Left renal cortex interstitium (tissue), 4 donors: ENCODE measurements around the gene PCGF3. TPM values are rescaled to one million over a fixed set of nuclear protein-coding genes. Genes with fewer than 3 reads are reported as not detected.
"Not testable (repeated sequence)": the region's sequence is repeated elsewhere in the genome, so short reads cannot be mapped to it uniquely, and the experiment has no call there.

ENCODE experiments used
- DNase-seq, 4 donors: peaks; one replicate each; pipeline ENCODE4 v3.0.0-alpha.2; 2013; ENCODE audit warnings: low read depth in 4 of 4, low spot score in 2 of 4, missing footprints in 1 of 4
- polyA plus RNA-seq, 4 donors: library from polyadenylated mRNA; unstranded; fragments of 120-200 nt; gene quantifications; one replicate each; pipeline ENCODE4 v1.2.1, GENCODE V29; 2013; ENCODE audit not compliant: insufficient read length in 4 of 4

PCGF3 gene
- polyA plus RNA-seq, 4 donors, result 56.8 to 102 (median 81.9) TPM

DNA sequence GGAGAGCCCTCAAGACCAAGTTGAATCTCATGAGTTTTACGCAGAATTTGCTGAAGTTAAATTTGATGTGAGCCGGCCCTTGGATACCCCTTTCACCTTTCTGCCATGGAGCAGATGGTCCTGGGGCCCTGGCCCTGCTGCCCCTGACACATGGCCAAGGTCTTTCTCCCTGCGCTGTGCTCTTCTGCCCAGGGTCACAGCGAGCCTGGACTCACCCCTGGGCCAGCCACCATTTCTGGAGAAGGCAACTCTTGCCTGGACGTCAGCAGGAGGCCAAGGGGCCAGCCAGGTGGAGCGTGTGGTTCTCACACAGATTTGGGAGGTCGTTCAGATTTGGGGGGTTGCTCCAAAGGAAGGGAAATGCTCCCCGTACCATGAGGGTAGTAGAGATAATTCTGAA is 30.0 kb downstream of the PCGF3 start:
- no peak for DNase-seq

DNA sequence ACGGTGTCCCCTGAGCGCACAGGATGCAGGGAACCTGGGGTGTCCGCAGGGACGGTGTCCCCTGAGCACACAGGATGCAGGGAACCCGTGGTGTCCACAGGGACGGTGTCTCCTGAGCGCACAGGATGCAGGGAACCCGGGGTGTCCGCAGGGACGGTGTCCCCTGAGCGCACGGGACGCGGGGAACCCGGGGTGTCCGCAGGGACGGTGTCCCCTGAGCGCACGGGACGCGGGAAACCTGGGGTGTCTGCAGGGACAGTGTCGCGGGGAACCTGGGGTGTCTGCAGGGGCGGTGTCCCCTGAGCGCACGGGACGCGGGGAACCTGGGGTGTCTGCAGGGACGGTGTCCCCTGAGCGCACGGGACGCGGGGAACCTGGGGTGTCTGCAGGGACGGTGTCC is 30.9 kb downstream of the PCGF3 start:
- DNase-seq, result not testable (repeated sequence)

DNA sequence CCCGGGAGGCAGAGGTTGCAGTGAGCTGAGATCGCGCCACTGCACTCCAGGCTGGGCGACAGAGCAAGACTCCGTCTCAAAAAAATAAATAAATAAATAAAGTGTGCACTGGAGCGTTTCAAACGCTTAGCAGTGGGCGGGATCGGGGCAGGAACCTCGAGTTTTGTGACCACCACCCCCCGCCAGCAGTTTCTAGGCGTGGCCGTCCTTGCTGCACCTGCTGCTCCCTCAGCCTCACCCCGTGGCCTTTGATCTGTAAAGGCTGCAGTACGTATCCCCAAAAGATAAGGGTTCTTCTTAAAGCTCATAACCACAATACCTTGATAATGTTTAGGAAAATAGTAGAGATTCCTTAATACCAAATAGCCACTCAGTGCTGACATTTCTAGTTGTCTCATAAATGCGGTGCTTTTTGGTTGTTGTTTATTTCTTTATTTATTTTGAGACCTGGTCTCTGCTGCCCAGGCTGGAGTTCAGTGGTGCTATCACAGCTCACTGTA is 33.2 kb downstream of the PCGF3 start:
- no peak for DNase-seq

DNA sequence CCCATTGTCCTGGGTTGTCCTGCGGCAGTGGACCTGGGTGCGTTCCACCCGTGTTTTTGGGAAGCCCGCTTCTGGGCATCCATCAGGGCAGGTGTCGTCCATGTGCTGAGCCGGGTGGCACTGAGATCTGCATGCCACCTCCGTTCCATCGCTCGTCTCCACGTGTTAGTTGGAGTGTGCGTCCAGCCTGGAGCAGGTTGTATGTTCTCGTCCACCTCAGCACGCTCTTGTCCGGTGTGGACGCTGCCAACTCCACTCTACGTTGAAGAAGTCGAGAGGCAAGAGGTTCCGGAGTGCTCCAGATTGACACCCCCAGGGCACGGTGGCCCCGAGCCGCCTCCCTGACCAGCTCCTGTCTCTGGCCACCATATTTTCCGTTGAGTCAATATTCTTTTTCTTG is 33.9 kb downstream of the PCGF3 start:
- DNase-seq, result no peak

DNA sequence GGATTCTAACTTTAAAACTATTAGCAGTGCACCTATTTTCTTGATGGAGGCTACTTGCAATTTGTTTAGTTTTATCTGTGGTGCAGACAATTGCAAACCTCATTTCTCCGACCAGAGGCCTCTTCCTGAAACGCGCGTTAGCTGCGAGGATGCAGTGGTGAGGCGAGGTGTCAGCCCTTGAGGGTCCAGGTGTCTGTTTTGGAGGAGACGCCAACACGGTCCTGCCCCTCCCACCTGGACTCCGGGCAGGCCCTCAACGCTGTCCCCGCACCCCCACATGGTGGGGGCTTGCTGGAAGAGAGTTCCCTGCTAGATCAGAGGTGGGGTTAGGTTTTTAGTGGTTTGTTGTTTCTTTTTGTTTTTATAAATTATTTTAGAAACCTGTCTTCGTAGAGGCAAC is 34.4 kb downstream of the PCGF3 start:
- no peak for DNase-seq

DNA sequence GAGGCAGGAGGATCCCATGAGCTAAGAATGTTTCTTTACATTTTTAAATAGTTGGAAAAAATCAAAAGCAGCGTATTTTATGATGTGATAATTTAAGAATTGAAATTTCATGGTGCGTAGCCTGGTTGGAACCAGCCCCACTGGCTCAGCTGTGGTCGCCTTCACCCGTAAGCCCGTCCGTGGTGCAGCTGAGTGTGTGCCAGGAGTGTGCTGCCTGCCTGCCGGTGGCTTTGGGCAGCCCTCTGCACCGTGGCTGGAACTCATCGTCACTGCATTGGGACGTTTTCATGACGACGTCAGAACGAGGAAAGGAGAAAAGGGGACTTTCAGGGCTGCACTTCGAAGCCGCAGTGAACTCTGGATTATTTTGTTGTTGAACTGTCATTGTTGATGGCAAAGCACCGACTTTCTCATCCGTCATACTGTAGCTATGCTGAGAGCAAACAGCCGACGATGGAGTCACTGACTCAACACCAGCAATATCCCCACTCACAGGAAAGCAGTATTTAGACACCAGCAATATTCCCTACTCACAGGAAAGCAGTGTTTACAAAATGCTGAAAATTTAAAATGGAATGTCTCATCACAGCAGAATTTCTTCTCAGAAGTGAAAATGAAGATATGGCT is 35.1 kb downstream of the PCGF3 start:
- no peak for DNase-seq

DNA sequence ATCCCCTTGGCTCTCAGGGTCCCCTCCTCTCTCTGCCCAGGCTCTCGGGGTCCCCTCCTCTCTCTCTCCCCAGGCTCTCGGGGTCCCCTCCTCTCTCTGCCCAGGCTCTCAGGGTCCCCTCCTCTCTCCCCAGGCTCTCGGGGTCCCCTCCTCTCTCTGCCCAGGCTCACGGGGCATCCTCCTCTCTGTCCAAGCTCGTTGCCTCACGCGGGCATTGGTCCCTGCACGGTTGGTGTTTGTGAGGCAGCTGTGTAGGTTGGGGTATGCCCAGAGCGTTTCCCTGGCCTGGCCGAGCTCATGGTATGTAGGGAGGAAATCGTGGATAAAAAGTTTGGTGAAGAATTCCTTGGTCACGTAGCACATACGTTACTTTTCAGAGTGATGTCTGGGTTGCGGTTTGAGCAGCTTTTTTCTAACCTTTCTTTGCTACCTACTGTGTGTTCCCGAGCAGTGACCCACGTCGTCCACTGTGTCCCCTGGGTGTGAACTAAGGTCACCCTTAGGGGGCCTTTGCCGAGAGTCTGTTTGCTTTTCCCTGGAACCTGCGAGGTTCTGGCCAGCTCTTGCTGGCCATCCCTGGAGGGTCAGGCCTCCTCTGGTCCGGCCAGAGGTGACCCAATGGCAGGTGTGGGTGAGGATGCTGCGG is 36.6 kb downstream of the PCGF3 start:
- no peak for DNase-seq

DNA sequence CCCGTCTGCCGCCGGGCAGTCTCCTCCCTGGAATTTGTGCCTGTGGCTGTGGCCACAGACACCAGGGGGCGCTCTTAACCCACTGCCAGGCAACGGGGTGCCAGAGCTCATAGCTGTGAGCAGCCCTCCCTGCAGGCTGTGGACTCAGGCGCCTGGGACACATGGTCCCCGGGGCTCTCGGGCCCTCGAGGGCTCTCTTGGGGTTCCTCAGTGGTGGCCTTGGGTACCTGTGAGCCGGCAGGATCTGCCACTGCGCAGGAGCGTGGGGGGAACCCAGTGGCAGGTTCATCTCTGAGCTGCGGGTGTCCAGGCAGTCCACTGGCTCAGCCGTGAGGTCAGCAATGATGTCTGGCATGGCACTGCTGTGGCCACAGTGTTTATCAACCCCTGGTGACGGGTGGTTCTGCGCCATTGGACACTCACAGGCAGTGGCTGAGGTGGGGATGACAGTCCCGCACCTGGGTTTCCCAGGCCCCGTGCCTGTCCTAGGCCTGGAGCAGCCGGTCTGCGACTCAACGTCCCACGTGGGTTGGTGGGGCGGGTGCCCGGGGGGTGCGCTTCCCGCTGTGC is 37.2 kb downstream of the PCGF3 start:
- no peak for DNase-seq

DNA sequence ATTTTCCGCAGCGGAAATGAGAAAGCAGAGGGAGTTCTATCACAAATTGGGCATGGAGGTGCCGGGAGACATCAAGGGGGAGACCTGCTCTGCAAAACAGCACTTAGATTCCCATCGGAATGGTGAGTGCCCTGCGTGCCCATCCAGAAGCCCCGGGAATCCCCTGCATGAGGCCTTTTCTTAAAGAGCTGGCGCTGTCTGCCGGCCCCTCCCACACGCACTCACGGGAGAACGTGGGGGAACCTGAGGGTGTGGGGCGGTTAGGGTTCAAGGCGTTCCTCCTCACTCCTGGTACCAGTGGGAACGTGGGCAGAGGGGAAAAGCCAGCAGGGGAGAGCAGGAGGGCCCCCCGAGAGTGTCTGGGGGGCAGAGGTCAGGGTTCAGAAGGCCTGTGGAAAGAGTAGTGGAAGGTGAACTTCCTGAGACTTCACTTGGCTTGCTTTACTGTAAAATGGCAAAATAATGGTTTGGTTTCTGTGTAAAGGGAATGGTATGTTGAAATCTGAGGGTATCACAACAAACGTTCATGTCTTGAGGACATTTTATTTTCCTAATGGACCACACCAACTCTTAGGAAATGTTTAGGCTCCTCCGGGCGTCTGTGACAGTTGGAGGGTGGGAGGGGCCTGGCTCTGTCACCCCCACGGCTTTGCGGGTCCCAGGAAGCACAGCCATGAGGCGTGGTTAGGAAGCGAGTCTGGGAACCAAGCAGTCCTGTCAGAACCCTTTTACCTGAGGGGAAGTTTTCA is 38.0 kb downstream of the PCGF3 start:
- no peak for DNase-seq

DNA sequence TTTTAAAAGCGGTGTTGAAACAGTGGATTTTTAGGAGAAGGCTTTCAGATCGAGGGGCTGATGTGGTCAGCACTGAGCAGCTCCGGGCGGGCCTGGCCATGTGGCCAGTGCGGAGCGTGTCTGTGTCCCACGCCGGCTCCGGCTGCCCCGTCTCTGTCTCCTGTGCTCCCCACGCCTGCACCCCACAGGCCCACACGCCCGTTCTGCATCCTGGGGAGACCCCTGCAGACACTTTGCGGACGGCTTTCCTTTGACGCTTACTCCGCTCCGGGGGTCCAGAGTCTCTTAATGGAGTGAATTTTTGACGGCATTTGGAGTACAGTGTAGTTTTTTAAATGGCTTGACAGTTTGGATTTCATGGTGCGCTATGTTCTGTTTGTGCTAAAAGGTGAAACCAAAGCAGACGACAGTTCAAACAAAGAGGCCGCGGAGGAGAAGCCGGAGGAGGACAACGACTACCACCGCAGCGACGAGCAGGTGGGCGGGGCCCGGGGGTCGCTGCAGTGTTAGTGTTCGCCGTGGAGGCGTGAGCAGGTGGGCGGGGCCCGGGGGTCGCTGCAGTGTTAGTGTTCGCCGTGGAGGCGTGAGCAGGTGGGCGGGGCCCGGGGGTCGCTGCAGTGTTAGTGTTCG is 38.7 kb downstream of the PCGF3 start:
- no peak for DNase-seq

DNA sequence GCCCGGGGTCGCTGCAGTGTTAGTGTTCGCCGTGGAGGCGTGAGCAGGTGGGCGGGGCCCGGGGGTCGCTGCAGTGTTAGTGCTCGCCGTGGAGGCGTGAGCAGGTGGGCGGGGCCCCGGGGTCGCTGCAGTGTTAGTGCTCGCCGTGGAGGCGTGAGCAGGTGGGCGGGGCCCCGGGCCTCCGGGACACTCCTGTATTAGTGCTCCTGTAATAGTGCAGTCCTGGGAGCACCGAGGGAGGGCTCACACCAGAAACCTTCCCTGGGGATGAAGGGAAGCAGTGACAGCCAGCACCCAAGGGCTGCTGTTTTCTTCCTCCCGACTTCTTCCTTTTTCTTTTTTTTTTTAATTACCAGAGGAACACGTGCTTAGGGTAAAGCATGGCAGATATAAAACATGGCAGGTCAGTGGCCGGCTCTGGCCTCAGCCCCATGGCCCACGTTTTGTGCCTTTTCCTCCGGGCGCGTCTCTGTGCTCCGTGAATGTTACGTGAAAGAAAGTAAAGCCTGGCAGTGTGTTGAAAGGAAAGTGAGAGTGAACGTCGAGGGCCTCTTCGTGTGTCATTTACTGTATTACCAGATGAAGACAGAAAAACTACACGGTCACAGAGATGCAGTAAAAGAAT is 42.0 kb downstream of the PCGF3 start:
- DNase-seq, result no peak

DNA sequence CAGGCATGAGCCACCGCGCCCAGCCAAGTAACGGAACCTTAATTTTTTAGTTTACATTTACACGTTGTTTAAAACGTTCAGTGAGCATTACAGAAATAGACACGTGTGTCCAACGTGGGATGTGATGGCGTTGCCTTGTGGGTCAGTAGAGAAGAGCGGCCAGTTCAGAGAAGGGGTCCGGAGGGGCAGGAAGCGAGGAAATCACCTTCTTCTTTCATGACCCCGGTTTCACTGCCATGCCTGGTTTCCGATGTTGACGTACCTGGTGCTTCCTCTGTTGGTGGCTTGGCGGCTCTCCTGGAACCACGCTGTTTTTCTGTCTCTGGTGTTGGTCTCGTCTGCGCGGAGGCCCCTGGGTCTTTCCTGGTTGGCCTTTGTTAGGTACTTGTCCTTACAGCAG is 42.8 kb downstream of the PCGF3 start:
- no peak for DNase-seq

DNA sequence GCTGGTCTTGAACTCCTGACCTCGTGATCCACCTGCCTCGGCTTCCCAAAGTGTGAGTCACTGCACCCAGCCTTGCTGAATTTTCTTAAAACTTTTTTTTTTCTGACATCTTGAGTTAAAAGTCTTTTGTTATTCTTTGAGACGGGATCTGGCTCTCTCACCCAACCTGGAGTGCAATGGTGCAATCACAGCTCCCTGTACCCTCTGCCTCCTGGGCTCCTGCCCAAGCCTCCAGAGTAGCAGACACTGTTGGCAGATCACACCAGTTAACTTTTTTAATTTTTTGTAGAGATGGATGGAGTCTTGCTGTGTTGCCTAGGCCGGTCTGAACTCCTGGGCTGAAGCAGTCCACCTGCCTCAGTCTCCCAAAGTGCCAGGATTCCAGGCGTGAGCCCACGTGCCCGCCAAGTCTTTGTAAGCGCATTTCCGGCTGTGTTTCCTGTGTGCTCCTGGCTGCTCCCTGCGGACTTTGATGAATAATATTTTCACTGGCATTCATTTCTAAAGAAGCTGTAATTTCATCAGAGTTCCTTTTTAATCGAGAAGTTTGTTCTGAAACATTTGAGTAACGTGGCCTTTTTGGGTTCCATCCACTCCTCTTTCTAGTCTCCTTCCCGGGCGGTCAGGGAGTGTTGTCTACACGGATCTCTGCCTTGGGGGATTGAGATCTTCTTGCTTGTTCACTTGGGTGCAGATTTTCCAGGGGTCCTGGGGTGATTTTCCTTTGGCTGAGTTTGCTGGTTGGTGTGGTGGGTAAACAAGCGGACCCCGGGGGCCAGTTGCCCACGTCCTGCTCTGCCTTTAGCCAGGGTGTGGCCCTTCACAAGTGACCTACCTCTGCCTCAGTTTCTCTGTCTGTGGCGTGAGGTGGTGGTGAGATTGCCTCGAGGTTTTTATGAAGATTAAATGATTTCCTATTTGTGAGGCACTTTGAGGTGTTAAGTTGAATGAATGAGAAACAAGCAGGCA is 44.4 kb downstream of the PCGF3 start:
- no peak for DNase-seq

DNA sequence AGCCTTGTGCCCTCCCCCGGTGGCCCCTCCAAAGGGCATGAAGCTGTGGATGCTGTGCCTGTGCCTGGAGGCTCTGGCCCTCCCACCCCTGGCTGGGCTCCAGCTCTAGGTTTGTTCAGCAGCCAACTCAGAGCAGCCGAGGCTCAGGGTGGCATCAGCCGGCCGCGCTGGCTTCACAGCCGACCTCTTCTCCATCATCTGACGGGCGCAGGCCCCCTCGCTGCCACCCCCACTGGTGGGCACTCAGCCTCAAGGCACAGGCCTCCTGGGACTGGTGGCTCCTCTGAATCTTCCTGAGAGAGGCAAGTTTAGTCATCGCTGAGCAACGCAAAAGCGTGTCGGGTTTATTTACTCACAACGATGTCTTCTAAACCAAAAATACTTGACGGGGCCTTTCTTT is 46.0 kb downstream of the PCGF3 start:
- no peak for DNase-seq

DNA sequence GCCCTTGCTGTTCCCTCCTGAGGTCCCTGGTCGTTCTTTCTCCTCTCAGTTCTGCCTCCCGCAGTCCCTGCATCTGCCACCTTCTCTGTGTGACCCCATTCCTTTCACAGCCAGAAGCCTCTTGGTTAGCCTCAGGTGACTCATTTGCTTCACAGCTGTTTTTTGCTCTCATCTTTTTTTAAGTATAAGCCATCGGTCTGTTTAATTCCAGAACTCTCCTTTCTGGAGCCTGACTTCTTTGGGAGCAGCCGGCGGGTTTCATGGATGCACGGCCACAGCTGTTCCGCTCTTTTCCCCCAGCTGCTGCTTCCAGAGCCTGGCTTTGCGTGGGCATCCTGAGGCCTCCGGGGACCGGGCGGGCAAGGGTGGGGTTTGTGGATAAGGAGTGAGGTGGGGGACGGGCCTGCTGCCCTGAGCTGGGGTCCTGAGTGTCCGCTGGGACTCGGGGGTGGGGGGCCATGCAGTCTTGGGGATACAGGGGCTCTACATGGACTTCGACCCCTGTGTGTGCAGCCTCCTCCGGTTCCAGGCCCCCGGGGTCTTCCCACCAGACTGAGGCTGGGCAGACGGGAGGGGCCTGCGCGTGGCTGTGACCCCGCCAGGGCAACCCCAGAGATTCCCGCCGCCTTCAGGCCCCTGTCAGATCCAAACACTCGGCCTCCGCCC is 46.7 kb downstream of the PCGF3 start:
- DNase-seq, result no peak

DNA sequence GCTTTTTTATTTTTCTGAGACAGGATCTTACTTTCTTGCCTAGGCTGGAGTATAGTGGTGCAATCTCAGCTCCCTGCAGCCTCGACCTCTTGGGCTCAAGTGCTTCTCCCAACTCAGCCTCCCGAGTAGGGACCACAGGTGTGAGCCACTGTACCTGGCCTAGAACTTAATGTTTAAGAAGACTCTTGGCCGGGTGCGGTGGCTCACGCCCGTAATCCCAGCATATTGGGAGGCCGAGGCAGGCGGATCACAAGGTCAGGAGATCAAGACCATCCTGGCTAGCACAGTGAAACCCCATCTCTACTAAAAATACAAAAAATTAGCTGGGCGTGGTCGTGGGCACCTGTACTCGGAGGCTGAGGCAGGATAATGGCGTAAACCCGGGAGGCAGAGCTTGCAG is 47.6 kb downstream of the PCGF3 start:
- DNase-seq, result not testable (repeated sequence)

DNA sequence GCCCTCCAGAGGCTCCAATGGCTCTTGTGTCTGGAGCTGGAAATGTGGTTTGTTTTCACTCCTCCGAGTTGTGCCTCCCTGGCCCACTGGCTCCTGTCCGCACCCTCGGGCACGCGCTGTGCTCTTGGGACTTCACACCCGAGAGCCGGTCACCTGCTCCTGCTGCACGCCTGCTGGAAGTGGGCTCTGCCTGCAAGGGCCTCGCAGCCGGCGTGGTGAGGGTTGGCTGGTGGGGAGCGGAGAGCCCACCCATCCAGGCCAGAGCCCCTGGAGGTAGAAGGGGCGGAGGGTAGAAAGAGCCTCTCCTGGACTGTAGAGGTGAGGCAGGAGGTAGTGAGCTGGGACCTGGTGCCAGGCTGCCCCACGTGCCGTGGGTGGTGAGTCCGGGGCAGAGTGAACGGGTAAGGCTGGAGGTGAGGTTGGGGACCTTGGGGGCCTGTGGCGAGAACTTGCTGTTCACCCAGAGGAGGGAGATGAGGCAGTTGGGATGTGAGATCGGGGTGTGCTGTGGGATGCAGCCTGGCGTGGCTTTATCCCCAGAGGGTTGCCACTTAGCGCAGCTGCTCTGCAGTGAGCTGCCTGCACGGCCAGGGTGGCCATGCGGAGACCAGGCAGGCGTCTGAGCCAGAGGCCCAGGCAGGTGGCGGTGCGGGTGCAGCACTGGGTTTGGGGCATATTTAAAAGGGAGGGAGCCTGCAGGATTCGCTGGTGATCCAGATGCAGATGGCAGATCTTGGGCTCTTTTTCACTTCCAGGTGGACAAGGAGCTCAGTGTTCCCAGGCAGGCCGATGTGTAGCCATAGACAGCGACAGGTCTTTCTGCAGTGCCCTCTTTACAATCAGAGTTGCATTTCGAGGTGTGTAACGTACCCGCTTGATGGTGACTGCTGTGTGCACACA is 48.8 kb downstream of the PCGF3 start:
- DNase-seq, result no peak

DNA sequence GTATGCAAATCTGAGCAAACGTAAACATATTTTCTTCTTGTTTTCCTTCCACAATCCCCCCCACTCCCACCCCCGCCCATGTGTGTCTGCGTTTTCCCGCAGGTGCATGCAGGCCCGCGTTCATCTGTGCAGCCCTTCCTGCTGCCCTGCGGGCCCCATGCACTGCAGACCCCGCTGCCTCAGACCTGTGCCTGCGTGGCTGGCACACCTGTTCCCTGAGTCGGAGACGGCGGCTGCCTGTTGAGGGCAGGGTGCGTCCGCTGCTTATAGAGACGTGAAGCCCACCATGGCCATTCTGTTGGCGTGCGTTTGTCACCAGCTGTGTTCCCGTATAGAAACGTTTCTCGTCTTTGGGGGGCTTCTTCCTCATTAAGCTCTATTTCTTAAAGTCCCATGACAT is 51.5 kb downstream of the PCGF3 start:
- DNase-seq, result no peak
